ENCODE data around the gene TRMT44.

The TRMT44 gene

GRCh38 chr4:8514391-8514790 lies 73.8 kb downstream of the TRMT44 start:
- no peak for TF ChIP-seq CTCF (IDR thresholded peaks at IDR 0.05; ENCODE audit: low read depth, low read length)
- no peak overlapping the region for H3K4me3 ChIP-seq (ENCODE audit: low read depth, low read length)

- H3K4me3 ChIP-seq (ENCODE audit: low read depth, low read length) = no peak overlapping the region
- no peak for TF ChIP-seq CTCF (IDR thresholded peaks at IDR 0.05; ENCODE audit: low read depth, low read length)
These were observed 74.9 kb downstream of the TRMT44 start for GRCh38 chr4:8515316-8516060.

- TF ChIP-seq CTCF (IDR thresholded peaks at IDR 0.05; ENCODE audit: low read depth, low read length) = no peak
- no peak overlapping the region for H3K4me3 ChIP-seq (ENCODE audit: low read depth, low read length)
These were observed 75.5 kb downstream of the TRMT44 start for GRCh38 chr4:8516061-8516573.

GRCh38 chr4:8516996-8517550 lies 76.5 kb downstream of the TRMT44 start:
- H3K4me3 ChIP-seq (ENCODE audit: low read depth, low read length) = no peak overlapping the region
- no peak for TF ChIP-seq CTCF (IDR thresholded peaks at IDR 0.05; ENCODE audit: low read depth, low read length)

GRCh38 chr4:8517946-8518345 lies 77.4 kb downstream of the TRMT44 start:
- TF ChIP-seq CTCF (IDR thresholded peaks at IDR 0.05; ENCODE audit: low read depth, low read length) = no peak
- no peak overlapping the region for H3K4me3 ChIP-seq (ENCODE audit: low read depth, low read length)

- no peak overlapping the region for H3K4me3 ChIP-seq (ENCODE audit: low read depth, low read length)
- TF ChIP-seq CTCF (IDR thresholded peaks at IDR 0.05; ENCODE audit: low read depth, low read length) = no peak
These were observed 81.9 kb downstream of the TRMT44 start for GRCh38 chr4:8522160-8523120.

Measured in WI38 (cell line).